Hindlimb muscle (tissue), 1 donor: Measurements from ENCODE around the gene SLC30A2. TPM values are rescaled to one million over a fixed set of nuclear protein-coding genes. Genes with fewer than 3 reads are reported as not detected.

ENCODE experiments used
- DNase-seq: peaks from one replicate; pipeline ENCODE4 v3.0.0-alpha.2; 2013
- polyA plus RNA-seq: library from polyadenylated mRNA; unstranded; fragments of 120-200 nt; gene quantifications from one replicate; pipeline ENCODE4 v1.2.1, GENCODE V29; 2013; ENCODE audit not compliant: insufficient read length

SLC30A2 gene
- polyA plus RNA-seq, 1 donor: 0.97 TPM

GRCh38 chr1:26041401-26041800 is 4.5 kb downstream of the SLC30A2 start:
- DNase-seq: no peak

- no peak for DNase-seq
Observed at GRCh38 chr1:26038904-26039303, 7.0 kb downstream of the SLC30A2 start.

DNA sequence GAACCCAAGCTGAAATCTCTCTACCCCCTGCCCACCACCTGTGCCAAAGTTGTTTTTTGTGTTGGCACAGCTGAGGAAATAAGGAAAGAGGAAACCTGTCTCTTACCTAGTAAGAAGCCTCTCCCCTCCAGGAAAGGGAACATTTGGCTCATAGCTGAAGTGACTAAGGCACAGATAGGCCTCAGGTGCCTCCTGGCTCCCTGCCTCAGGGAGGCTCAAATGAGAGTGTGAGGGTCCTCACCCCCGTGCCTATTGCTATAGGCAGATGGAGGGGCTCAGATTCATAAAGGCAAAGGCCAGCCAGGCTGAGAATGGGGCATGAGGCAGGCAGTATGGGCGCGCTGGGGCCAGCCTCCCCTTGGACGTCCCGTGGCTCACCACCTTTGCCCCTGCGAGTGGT is 7.4 kb downstream of the SLC30A2 start:
- no peak for DNase-seq

GRCh38 chr1:26037904-26038303 is 8.0 kb downstream of the SLC30A2 start:
- DNase-seq: no peak

DNA sequence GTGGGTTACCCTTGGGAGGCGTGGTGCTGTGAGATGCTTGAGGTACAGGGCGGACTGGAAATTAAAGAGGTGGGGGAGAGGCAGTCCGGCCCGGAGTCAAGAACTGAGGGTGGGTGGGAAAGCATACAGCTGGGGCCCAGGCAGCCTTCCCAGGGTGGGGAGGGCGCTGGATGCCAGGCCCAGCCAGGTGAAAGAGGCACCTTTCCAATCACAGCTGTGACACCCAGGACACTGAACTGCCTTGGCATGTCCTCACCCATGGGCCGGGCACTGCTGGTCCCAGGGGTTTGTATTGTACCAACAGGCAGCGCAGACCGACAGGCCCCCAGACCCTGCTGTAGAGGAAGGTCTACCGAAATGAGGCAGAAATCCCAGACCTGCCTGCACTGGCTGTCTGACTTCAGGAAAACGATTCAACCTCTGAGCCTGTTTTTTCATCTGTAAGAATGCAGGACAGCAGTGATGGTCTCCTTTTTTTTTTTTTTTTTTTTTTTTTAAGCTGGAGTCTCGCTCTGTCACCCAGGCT is 9.1 kb downstream of the SLC30A2 start:
- DNase-seq: no peak

- peak; percentile 85 for DNase-seq
Observed at GRCh38 chr1:26035959-26036755, 9.8 kb downstream of the SLC30A2 start.

- peak; percentile 90 for DNase-seq
Observed at GRCh38 chr1:26035203-26035958, 10.5 kb downstream of the SLC30A2 start.

DNA sequence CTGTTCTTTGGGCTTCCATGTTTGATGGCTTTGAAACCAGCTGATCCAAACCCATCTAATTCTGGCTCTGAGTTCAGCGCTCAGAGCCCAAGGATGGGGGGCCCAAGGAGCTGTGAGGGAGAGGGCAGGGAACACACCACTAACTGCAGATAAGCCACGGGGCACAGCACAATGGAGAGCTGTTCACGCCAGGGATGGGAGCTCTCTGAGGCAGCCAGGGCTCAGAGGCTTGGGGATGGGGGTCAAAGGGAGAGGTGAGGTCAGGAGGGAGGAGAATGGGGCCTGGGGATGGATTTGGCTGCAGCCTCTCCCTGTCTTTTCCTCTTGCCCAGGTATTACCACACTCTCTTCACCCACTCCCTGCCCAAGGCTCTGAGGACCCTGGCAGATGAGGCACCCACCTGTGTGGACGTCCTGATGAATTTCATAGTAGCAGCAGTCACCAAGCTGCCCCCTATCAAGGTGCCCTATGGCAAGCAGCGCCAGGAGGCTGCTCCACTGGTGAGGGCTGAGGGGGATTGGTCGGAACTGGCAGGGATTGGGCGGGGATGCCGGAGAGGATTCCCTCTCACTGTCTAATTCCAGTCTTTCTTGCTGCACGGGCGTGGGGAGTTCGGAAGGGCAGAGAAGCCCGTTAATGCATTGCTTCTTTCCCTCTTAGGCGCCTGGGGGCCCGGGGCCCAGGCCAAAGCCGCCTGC is 11.3 kb downstream of the SLC30A2 start:
- DNase-seq: no peak

- no peak for DNase-seq
Observed at GRCh38 chr1:26032656-26033357, 13.1 kb downstream of the SLC30A2 start.

GRCh38 chr1:26031611-26032220 is 14.2 kb downstream of the SLC30A2 start:
- no peak for DNase-seq

DNA sequence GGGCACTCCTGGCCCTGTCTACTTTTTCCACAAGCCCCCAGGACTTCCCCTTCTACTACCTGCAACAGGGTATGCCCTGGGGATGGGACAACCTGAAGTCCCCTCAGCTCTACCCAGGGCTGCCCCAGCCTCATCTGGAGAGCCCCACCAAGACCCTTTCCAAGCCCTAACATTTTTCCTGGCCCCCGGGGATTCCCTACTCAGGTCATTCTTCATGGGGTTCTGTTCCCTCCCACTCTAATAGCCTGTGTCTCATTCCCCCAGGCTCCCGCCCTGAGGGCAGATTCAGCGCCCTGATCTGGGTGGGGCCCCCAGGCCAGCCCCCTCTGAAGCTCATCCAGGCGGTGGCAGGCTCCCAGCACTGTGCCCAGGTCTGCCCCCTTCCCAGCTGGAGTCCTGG is 14.7 kb downstream of the SLC30A2 start:
- DNase-seq: no peak

DNA sequence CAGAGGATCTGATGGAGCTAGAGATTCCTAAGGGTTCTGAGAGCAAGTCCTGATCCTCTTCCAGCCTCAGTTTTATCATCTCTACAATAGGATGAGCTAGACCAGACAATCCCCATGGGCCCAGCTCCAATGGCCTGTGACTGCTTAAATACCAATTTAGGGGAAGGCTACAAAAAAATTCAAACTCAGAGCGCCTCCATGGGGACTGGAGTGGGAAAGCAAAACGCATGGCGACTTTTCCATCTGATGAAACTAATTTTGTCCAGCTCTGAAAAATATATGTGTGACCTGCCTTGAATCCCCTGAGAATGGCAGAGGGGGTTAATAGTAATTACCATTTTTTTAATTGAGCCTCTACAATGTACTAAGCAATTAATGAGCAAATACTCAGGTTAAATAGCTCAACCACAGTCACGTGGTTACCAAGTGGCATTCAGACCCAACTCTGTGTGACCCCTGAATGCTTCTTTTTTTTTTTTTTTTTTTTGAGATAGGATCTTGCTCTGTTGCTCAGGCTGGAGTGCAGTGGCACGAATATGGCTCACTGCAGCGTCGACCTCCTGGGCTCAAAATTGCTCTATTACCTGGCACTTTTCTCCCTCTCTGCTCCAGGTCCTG is 15.9 kb downstream of the SLC30A2 start:
- DNase-seq: no peak

DNA sequence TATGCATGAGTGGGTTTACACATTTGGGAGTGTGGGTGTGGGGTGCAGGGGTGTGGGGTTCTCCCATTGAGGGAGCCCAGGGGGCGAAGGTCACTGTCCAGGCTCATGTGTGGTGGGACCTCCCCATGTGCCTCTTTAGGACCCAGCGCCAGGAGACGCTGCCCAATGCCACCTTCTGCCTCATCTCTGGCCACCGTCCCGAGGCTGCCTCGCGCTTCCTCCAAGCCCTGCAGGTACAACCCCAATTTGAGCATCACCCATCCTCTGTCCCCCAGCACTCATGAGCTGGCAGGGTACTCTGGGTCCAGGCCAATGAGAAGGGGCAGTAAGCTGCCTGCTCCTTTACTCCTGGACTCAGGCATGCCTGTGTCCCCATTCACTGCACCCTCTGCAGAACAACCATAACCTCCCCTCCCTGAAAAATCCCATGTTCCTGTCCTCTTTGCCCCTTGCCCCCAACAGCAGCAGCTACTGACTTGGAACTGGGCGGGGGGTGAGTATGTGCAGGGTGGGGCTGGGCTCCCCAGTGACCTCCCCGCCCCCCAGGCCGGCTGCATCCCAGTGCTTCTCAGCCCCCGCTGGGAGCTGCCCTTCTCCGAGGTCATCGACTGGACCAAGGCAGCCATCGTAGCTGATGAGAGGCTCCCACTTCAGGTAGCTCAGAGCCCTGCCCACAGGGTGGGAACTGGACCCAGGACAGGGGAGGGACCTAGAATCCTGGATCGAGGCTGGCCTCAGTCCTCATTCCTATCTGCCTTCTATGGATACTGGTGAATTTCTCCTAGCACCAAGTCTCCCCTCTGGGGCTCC is 16.7 kb downstream of the SLC30A2 start:
- DNase-seq: no peak

- no peak for DNase-seq
Observed at GRCh38 chr1:26028490-26028980, 17.4 kb downstream of the SLC30A2 start.

GRCh38 chr1:26027716-26028489 is 18.0 kb downstream of the SLC30A2 start:
- no peak for DNase-seq

GRCh38 chr1:26025517-26025916 is 20.4 kb downstream of the SLC30A2 start:
- DNase-seq: no peak

GRCh38 chr1:26025060-26025459 is 20.9 kb downstream of the SLC30A2 start:
- DNase-seq: no peak

- DNase-seq: no peak
Observed at GRCh38 chr1:26023826-26024225, 22.1 kb downstream of the SLC30A2 start.

GRCh38 chr1:26023009-26023408 is 22.9 kb downstream of the SLC30A2 start:
- no peak for DNase-seq

GRCh38 chr1:26022404-26022779 is 23.5 kb downstream of the SLC30A2 start:
- no peak for DNase-seq
